Spleen (tissue), 11 donors: Measurements from ENCODE around the gene PLEKHA1. TPM values are rescaled to one million over a fixed set of nuclear protein-coding genes. Genes with fewer than 3 reads are reported as not detected.

Experiments
- DNase-seq: peaks from one replicate; pipeline ENCODE4 v3.0.0-alpha.2; 2020
- H3K27ac ChIP-seq, 8 donors: fragments of 200-600 bp; sonication (generic) in 7 of 8; 1 replicate in 4 of 8; 2 replicates in 4 of 8; pipeline versions ENCODE4 v1.5.0 to v1.8.0; 2016 to 2021; ENCODE audit warnings: inconsistent platforms in 4 of 8, mild to moderate bottlenecking in 4 of 8, moderate library complexity in 1 of 8
- H3K27me3 ChIP-seq, 7 donors: fragments of 200-600 bp; sonication (generic) in 6 of 7; replicated peaks in 1 of 7; 1 replicate in 4 of 7; 2 replicates in 3 of 7; pipeline versions ENCODE4 v1.5.0 to v1.8.0; 2016 to 2021; ENCODE audit warnings: inconsistent platforms in 3 of 7, mild to moderate bottlenecking in 1 of 7
- H3K36me3 ChIP-seq, 6 donors: fragments of 200-600 bp; sonication (generic) in 5 of 6; 1 replicate in 4 of 6; 2 replicates in 2 of 6; pipeline versions ENCODE4 v1.5.0 to v1.8.0; 2016 to 2021; ENCODE audit warnings: inconsistent platforms in 2 of 6
- H3K4me1 ChIP-seq, 6 donors: fragments of 200-600 bp; sonication (generic) in 5 of 6; 1 replicate in 3 of 6; 2 replicates in 3 of 6; pipeline versions ENCODE4 v1.5.0 to v1.8.0; 2016 to 2021; ENCODE audit warnings: inconsistent platforms in 3 of 6
- H3K4me3 ChIP-seq, 8 donors: fragments of 200-600 bp; sonication (generic) in 7 of 8; 1 replicate in 4 of 8; 2 replicates in 4 of 8; pipeline versions ENCODE4 v1.5.0 to v1.8.0; 2016 to 2021; ENCODE audit warnings: inconsistent platforms in 4 of 8, mild to moderate bottlenecking in 4 of 8, moderate library complexity in 2 of 8
- H3K9me3 ChIP-seq, 8 donors: fragments of 200-600 bp; sonication (generic) in 7 of 8; 1 replicate in 4 of 8; 2 replicates in 4 of 8; pipeline versions ENCODE4 v1.5.0 to v1.8.0; 2016 to 2021; ENCODE audit warnings: inconsistent platforms in 4 of 8
- POLR2A ChIP-seq, 3 donors: fragments of 450-650 bp; IDR thresholded peaks; one replicate each; pipeline ENCODE4 v1.5.1; 2017; ENCODE audit warnings: antibody characterized with exemption in 3 of 3, mild to moderate bottlenecking in 1 of 3
- POLR2AphosphoS5 ChIP-seq, 3 donors: sonication (generic); formaldehyde crosslinking; IDR thresholded peaks; one replicate each; pipeline ENCODE4 v1.5.1; 2017; ENCODE audit warnings: antibody characterized with exemption in 3 of 3
- WGBS, 5 donors: extraction: QIAGEN DNeasy Blood & Tissue Kit in 3 of 5; methylation state at CpG; one replicate each; pipeline versions ENCODE4 v1.1.5 to v1.1.7; 2013 to 2018; 5-methylcytosine and 5-hydroxymethylcytosine counted together
- intact Hi-C: fragments of 100-400 bp; cut with DNase I; formaldehyde crosslinking; loops from one replicate; pipeline ENCODE4 v1.15.0; 2023; ENCODE audit warnings: low total_unique reads
- polyA plus RNA-seq, 3 donors: library from polyadenylated mRNA; stranded (reverse); fragments of 200-250 nt; gene quantifications; one replicate each; pipeline ENCODE4 v1.2.1, GENCODE V29; 2013
- total RNA-seq, 7 donors: library from RNA; depleted of rRNA in 3 of 7; stranded (reverse); fragments of >200 nt in 3 of 7; fragmentation: NEBNext Ultra II Directional in 4 of 7; extraction: Animal tissue kit (Norgen Biotek cat#: 25700) in 4 of 7; gene quantifications; one replicate each; pipeline versions ENCODE4 v1.1.0 to v1.2.1, GENCODE V29; 2016 to 2021
- TF ChIP-seq, protein P1 (sequence below), 11 experiments: fragments of 200-600 bp in 7 of 11; fragments of 450-650 bp in 4 of 11; sonication (generic) in 4 of 11; IDR thresholded peaks in 8 of 11; conservative IDR thresholded peaks in 3 of 11; 1 replicate in 7 of 11; 2 replicates in 4 of 11; pipeline versions ENCODE4 v1.4.0 to v1.8.0; 2016 to 2021; ENCODE audit warnings: antibody characterized with exemption in 11 of 11, inconsistent platforms in 4 of 11, mild to moderate bottlenecking in 1 of 11
- donor health status: healthy with polysubstance abuse.
- donor health status: DM: no; HTN: no; CAD: no; lungs with moderate emphysema.
- donor health status: DM: no; HTN: no; CAD: no.
- donor health status: Bipolar disorder and iron deficiency.
- donor health status: healthy.
- donor health status: DM: no; HTN: no; CAD: no.
- donor health status: DM: yes; HTN: yes; CAD: no.

Gene PLEKHA1
- total and polyA plus RNA-seq, 10 donors: 7.9 to 31.1 (median 22.1) TPM

DNA sequence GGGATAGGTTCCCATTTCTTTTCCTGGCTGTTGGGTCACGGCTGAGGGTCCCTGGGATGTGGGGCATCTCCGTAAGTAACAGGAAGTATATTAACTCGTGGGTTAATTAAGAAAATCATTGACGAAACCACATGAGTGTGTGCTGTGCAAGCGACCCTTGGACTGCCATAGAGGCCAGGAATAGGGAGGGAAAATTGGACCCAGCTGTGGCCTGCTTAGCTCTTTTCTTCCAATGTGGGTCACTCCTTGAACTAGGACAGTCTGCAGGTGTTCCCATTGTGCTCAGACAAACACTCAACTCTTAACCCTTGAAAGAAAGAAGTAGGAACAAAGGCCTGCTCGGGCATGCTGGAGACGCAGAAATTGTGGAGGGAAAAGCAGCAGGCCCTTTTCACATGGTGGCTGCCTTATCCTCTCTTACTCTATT lies 25.6 kb upstream of the PLEKHA1 start:
- no peak for DNase-seq
- no peak overlapping the region for H3K27ac ChIP-seq
- H3K4me1 ChIP-seq: peaks cover 0 to 4% (median 0%) of the 10 kb centered on the region in 6 donors
- no peak for TF ChIP-seq POLR2AphosphoS5 (IDR thresholded peaks at IDR 0.05)
- H3K9me3 ChIP-seq: peaks cover 0 to 5% (median 0%) of the 10 kb centered on the region in 8 donors
- no peak overlapping the region for H3K4me3 ChIP-seq
- intact Hi-C loops: loop anchor here (5.0 kb wide), 1 partner anchor 88 kb away; no protein-coding TSS in a partner anchor
- 69 to 83% (median 70%) methylated on average over 7 of the region's 7 CpGs for WGBS, 5 donors
- no peaks in the 10 kb centered on the region for H3K36me3 ChIP-seq
- H3K27me3 ChIP-seq: peaks cover 0 to 25% (median 0%) of the 10 kb centered on the region in 7 donors

DNA sequence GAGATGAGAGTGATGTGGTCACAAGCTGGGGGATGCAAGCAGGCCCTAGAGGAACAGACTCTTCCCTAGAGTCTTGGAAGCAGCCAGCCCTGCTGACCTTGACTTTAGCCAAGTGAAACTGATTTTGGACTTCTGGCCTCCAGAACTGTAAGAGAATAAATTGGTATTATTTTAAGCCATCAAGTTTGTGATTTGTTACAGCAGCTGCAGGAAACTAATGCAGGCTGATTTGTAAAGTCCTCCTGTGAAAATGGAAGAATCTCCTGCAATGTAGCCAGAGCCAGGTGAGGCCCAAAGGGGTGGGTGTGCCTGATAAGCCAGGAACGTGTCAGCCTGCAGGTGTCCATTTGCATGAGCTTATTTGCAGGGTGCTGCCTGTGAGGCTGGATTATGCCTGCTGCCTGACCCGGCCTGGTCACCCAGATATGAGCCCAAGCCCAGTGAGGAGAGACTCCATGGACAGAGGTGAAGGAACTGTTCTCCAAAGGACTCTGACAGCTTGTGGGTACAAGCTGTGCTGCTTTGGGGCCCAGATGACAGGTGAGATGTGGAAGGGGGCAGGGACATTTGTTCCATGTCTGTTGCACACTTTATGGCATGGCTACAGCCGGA lies 24.6 kb upstream of the PLEKHA1 start:
- no peak for DNase-seq
- intact Hi-C loops: loop anchor here (5.0 kb wide), 1 partner anchor 87 kb away; no protein-coding TSS in a partner anchor
- H3K9me3 ChIP-seq: peaks cover 0 to 5% (median 0%) of the 10 kb centered on the region in 8 donors

DNA sequence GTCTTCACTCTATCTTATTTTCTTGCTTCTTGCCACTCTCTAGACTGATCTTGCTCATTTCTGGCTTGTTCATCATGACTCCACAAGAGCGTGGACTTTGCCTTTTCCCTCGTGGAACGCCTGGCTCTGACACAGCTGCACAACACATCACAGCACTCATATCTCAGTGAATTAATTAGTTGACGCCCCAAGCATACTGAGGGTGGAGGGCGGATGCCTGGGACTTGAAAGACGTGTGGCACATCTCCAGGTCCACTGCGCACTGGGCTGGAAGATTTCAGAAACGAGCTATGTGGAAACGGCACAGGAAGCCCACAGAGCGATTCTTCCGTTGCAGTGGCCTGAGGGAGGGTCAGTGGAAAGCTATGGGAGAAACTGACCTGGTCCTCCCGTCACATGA lies 23.6 kb upstream of the PLEKHA1 start:
- no peaks in the 10 kb centered on the region for H3K36me3 ChIP-seq
- peaks cover 0 to 4% (median 0%) of the 10 kb centered on the region in 6 donors for H3K4me1 ChIP-seq
- peaks cover 0 to 38% (median 0%) of the 10 kb centered on the region in 7 donors for H3K27me3 ChIP-seq
- no peak overlapping the region for H3K27ac ChIP-seq
- no peak overlapping the region for H3K4me3 ChIP-seq
- no peak for DNase-seq
- WGBS, 5 donors: 73 to 84% (median 79%) methylated on average over 12 of the region's 12 CpGs
- intact Hi-C loops: no loop called here
- peaks cover 0 to 5% (median 0%) of the 10 kb centered on the region in 8 donors for H3K9me3 ChIP-seq
- TF ChIP-seq POLR2A (IDR thresholded peaks at IDR 0.05): no peak
- TF ChIP-seq POLR2AphosphoS5 (IDR thresholded peaks at IDR 0.05): no peak
- TF ChIP-seq, protein P1, sequence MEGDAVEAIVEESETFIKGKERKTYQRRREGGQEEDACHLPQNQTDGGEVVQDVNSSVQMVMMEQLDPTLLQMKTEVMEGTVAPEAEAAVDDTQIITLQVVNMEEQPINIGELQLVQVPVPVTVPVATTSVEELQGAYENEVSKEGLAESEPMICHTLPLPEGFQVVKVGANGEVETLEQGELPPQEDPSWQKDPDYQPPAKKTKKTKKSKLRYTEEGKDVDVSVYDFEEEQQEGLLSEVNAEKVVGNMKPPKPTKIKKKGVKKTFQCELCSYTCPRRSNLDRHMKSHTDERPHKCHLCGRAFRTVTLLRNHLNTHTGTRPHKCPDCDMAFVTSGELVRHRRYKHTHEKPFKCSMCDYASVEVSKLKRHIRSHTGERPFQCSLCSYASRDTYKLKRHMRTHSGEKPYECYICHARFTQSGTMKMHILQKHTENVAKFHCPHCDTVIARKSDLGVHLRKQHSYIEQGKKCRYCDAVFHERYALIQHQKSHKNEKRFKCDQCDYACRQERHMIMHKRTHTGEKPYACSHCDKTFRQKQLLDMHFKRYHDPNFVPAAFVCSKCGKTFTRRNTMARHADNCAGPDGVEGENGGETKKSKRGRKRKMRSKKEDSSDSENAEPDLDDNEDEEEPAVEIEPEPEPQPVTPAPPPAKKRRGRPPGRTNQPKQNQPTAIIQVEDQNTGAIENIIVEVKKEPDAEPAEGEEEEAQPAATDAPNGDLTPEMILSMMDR (IDR thresholded peaks at IDR 0.05 in 8 of 11, conservative IDR thresholded peaks at IDR 0.05 in 3 of 11): no peak

More for the DNA sequence above, 24.6 kb upstream of the PLEKHA1 start:
- Histone ChIP-seq H3K27me3 (peaks cover 0 to 30% (median 0%) of the 10 kb centered on the region in 7 donors), H3K36me3 (no peaks in the 10 kb centered on the region), H3K4me3 (no peak overlapping the region), H3K27ac (no peak overlapping the region), H3K4me1 (peaks cover 0 to 4% (median 0%) of the 10 kb centered on the region in 6 donors)
- 64 to 80% (median 76%) methylated on average over 2 to 3 of the region's 3 CpGs for WGBS, 5 donors
- TF ChIP-seq, protein P1 (IDR thresholded peaks at IDR 0.05 in 8 of 11, conservative IDR thresholded peaks at IDR 0.05 in 3 of 11): no peak
- no peak for TF ChIP-seq POLR2A (IDR thresholded peaks at IDR 0.05)
- no peak for TF ChIP-seq POLR2AphosphoS5 (IDR thresholded peaks at IDR 0.05)

DNA sequence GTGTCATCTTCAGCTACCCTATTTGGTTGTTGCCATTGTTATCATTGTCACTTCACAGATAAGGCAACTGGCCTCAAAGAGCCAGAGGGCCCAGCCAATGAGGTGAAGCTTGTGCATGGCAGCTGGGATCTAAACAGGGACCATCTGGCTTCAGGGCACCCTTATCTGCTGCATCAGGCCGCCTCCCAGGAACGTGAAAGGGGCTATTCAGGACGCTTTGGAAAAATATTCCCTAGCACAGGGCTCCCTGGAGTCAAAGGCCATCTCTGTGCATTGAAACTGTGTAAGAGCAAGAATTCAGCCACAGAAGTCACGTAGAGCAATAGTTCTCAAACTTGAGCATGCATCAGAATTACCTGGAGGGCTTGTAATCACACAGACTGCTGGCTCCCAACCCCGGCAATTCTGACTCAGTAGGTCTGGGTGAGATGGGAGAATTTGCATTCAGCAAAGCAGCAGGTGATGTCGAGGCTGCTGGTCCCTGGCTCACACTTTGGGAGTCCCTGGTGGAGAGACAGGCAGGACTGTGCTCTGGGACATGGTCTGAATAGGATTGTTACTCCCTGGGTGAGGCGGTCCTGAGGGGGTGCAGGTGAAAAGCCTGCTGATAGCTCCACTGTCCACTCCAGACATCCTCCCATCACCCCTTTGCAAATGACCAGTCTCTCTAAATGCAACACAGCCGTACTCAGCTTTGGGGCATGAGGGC lies 21.5 kb upstream of the PLEKHA1 start:
- Histone ChIP-seq H3K9me3 (peaks cover 0 to 6% (median under 1%) of the 10 kb centered on the region in 8 donors), H3K36me3 (no peaks in the 10 kb centered on the region), H3K27me3 (peaks cover 0 to 38% (median 0%) of the 10 kb centered on the region in 7 donors), H3K4me1 (peaks cover 0 to 4% (median 0%) of the 10 kb centered on the region in 6 donors), H3K4me3 (no peak overlapping the region), H3K27ac (no peak overlapping the region)
- WGBS, 5 donors: 54 to 71% (median 58%) methylated on average over 6 to 8 of the region's 8 CpGs
- TF ChIP-seq, protein P1 (IDR thresholded peaks at IDR 0.05 in 8 of 11, conservative IDR thresholded peaks at IDR 0.05 in 3 of 11): no peak
- TF ChIP-seq POLR2AphosphoS5 (IDR thresholded peaks at IDR 0.05): no peak
- TF ChIP-seq POLR2A (IDR thresholded peaks at IDR 0.05): no peak
- intact Hi-C loops: no loop called here
- DNase-seq: no peak
